DOHH2 (cell line): ENCODE measurements around the gene ZNF462.

Experiments used
- H3F3A ChIP-seq: fragments of 200-600 bp; sonication (generic), shearing (Covaris generic); 2 replicates; pipeline ENCODE4 v1.6.0; 2016; ENCODE audit warnings: antibody characterized with exemption, mild to moderate bottlenecking; ENCODE audit not compliant: control insufficient read depth, insufficient read depth
- H3K27ac ChIP-seq: fragments of 200-600 bp; sonication (generic); 2 replicates; pipeline ENCODE4 v1.5.1; 2014; ENCODE audit warnings: low read depth, mild to moderate bottlenecking, low read length, moderate library complexity
- H3K27me3 ChIP-seq: fragments of 200-600 bp; sonication (generic); 2 replicates; pipeline ENCODE4 v1.6.1; 2014; ENCODE audit warnings: mild to moderate bottlenecking, low read length, mixed read lengths; ENCODE audit not compliant: control insufficient read depth
- H3K36me3 ChIP-seq: fragments of 200-600 bp; sonication (generic); 2 replicates; pipeline ENCODE4 v1.6.1; 2014; ENCODE audit warnings: mild to moderate bottlenecking, low read length, moderate library complexity, mixed read lengths; ENCODE audit not compliant: control insufficient read depth
- H3K4me1 ChIP-seq: fragments of 200-600 bp; sonication (generic); 2 replicates; pipeline ENCODE4 v1.6.1; 2014; ENCODE audit warnings: mild to moderate bottlenecking, low read length, mixed read lengths; ENCODE audit not compliant: control insufficient read depth
- H3K4me2 ChIP-seq: fragments of 200-600 bp; sonication (generic); 2 replicates; pipeline ENCODE4 v1.6.0; 2014; ENCODE audit warnings: mild to moderate bottlenecking, low read length, moderate library complexity
- H3K4me3 ChIP-seq: fragments of 200-600 bp; sonication (generic); 2 replicates; pipeline ENCODE4 v1.5.1; 2014; ENCODE audit warnings: mild to moderate bottlenecking, low read length, mixed read lengths
- H3K79me2 ChIP-seq: fragments of 200-600 bp; sonication (generic); 2 replicates; pipeline ENCODE4 v1.6.1; 2014; ENCODE audit warnings: mild to moderate bottlenecking, low read length, mixed read lengths; ENCODE audit not compliant: control insufficient read depth
- H3K9me2 ChIP-seq: fragments of 200-600 bp; sonication (generic); replicated peaks from 2 replicates; pipeline ENCODE4 v1.6.1; 2014; ENCODE audit warnings: mild to moderate bottlenecking, low read length, mixed read lengths; ENCODE audit not compliant: control insufficient read depth
- H3K9me3 ChIP-seq: fragments of 200-600 bp; sonication (generic); 2 replicates; pipeline ENCODE4 v1.6.1; 2014; ENCODE audit warnings: antibody characterized with exemption, low read length, mixed read lengths; ENCODE audit not compliant: control insufficient read depth, insufficient read depth
- H4K20me1 ChIP-seq: fragments of 200-600 bp; sonication (generic); 2 replicates; pipeline ENCODE4 v1.6.0; 2014; ENCODE audit warnings: low read depth, mild to moderate bottlenecking, antibody characterized with exemption, low read length, moderate library complexity; ENCODE audit not compliant: control insufficient read depth, insufficient read depth
- EZH2phosphoT487 ChIP-seq: fragments of 200-600 bp; sonication (generic); IDR thresholded peaks from 2 replicates; pipeline ENCODE4 v1.6.1; 2017; ENCODE audit warnings: borderline replicate concordance, mild to moderate bottlenecking, antibody characterized with exemption, low read length, moderate library complexity, mixed read lengths
- TF ChIP-seq, protein P1 (sequence below): fragments of 200-600 bp; sonication (generic); IDR thresholded peaks from one replicate; pipeline ENCODE4 v1.5.1; 2014; ENCODE audit warnings: antibody characterized with exemption, mild to moderate bottlenecking, low read depth, low read length; ENCODE audit not compliant: poor library complexity, severe bottlenecking

Gene ZNF462

DNA sequence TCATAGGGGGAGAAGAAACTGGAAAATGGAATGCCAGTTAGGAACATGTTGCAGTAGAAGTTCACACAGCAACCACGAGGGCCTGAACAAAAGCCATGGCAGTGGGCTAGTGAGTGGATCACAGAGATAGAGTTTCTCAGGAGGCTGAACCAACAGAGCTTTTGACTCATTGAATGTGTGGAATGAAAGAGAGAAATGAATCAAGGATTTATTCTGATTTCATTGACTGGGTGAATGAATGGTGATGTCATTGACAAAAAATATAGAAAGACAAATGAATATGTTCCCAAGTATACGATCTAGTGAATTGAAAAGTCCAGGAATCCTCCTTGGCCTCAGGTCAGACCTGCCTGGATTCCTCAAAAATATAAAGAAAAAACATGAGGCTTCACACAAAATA is 99.2 kb downstream of the ZNF462 start:
- no peaks in the 10 kb centered on the region for H3K79me2 ChIP-seq

DNA sequence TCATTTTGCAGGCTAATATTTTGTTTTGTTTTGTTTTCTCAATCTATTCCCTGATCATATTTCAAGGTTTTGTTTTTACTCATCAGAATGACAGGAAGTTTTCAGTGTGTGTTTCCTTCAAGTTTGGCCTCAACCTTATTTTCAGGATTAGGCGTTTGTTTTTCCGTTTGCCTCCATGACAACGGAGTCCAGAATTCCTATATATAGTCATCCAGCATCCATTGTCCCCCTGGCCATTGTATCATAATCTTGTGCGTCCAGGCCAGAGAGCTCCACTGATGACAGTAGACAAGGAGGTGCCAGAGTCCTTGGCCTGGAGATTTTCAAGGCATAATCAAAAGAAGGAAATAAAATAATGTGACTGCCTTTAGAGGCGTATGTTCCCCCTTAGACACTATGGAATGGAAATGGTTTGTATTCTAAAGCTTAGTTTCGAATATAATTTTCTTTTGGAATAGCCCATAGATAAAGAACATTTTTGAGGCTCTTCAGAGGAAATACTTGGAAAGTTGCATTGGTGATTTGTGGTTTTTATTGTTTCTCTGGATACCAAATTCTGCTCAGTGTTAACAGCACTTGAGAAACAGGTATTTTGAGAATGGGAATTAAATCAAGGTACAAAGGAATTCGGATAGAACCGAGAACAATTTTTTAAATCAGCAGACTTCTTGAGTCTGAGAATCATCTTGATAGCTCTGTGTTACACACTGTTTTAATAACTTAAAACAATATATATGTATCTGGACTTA is 99.8 kb downstream of the ZNF462 start:
- Histone ChIP-seq H3K36me3 (no peaks in the 10 kb centered on the region), H3K9me2 (no peaks in the 10 kb centered on the region), H3K27ac (no peak overlapping the region), H3K4me2 (no peak overlapping the region), H3K9me3 (no peaks in the 10 kb centered on the region), H3K27me3 (peaks cover 3% of the 10 kb centered on the region; the same call in 1 of the 2 replicates), H4K20me1 (no peaks in the 10 kb centered on the region), H3K4me3 (no peak overlapping the region), H3K79me2 (no peaks in the 10 kb centered on the region), H3K4me1 (no peaks in the 10 kb centered on the region), H3F3A (no peaks in the 10 kb centered on the region)
- TF ChIP-seq, protein P1, sequence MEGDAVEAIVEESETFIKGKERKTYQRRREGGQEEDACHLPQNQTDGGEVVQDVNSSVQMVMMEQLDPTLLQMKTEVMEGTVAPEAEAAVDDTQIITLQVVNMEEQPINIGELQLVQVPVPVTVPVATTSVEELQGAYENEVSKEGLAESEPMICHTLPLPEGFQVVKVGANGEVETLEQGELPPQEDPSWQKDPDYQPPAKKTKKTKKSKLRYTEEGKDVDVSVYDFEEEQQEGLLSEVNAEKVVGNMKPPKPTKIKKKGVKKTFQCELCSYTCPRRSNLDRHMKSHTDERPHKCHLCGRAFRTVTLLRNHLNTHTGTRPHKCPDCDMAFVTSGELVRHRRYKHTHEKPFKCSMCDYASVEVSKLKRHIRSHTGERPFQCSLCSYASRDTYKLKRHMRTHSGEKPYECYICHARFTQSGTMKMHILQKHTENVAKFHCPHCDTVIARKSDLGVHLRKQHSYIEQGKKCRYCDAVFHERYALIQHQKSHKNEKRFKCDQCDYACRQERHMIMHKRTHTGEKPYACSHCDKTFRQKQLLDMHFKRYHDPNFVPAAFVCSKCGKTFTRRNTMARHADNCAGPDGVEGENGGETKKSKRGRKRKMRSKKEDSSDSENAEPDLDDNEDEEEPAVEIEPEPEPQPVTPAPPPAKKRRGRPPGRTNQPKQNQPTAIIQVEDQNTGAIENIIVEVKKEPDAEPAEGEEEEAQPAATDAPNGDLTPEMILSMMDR: no peak
- TF ChIP-seq EZH2phosphoT487: no peak

More for the DNA sequence above, 99.2 kb downstream of the ZNF462 start:
- H4K20me1 ChIP-seq: no peaks in the 10 kb centered on the region
- H3K4me1 ChIP-seq: no peaks in the 10 kb centered on the region
- no peaks in the 10 kb centered on the region for H3K9me3 ChIP-seq
- H3K9me2 ChIP-seq: no peaks in the 10 kb centered on the region
- peaks cover 3% of the 10 kb centered on the region; the same call in 1 of the 2 replicates for H3K27me3 ChIP-seq
- H3F3A ChIP-seq: no peaks in the 10 kb centered on the region
- no peak overlapping the region for H3K4me3 ChIP-seq
- H3K27ac ChIP-seq: no peak overlapping the region
- H3K36me3 ChIP-seq: no peaks in the 10 kb centered on the region
- TF ChIP-seq, protein P1: no peak
- no peak for TF ChIP-seq EZH2phosphoT487
- H3K4me2 ChIP-seq: no peak overlapping the region

DNA sequence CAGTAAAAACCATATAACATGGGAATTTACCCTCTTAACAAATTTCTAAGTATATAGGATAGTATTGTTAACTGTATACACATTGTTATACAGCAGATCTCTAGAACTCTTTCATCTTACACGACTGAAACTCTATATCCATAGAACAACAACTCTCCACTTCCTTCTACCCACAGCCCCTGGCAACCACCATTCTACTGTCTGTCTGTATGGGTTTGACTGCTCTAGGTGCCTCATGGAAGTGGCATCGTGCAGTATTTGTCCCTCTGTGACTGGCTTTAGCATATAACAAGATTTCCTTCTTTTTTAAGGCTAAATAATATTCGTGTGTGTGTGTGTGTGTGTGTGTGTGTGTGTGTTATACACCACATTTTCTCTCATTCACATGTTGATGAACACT is 100.7 kb downstream of the ZNF462 start:
- H3K4me1 ChIP-seq: no peaks in the 10 kb centered on the region
- no peaks in the 10 kb centered on the region for H3F3A ChIP-seq
- no peak overlapping the region for H3K4me3 ChIP-seq
- TF ChIP-seq, protein P1: no peak
- H3K9me2 ChIP-seq: no peaks in the 10 kb centered on the region
- peaks cover 3% of the 10 kb centered on the region; the same call in 1 of the 2 replicates for H3K27me3 ChIP-seq
- H3K79me2 ChIP-seq: no peaks in the 10 kb centered on the region
- no peaks in the 10 kb centered on the region for H3K9me3 ChIP-seq
- H4K20me1 ChIP-seq: no peaks in the 10 kb centered on the region
- H3K4me2 ChIP-seq: no peak overlapping the region
- no peaks in the 10 kb centered on the region for H3K36me3 ChIP-seq
- H3K27ac ChIP-seq: no peak overlapping the region
